DND-41 (cell line): ENCODE measurements around the gene TGIF2.

ENCODE experiments used
- ATAC-seq: fragments of 200-7000 bp; cut with Tn5 transposase; 3 replicates; pipeline ENCODE4 v1.9.1; 2021; ENCODE audit warnings: low read depth; ENCODE audit not compliant: insufficient read depth
- DNase-seq: peaks from one replicate; pipeline ENCODE4 v3.0.0-alpha.2; 2020
- H2AFZ ChIP-seq: 2 replicates; pipeline ENCODE4 v1.6.0; 2012; ENCODE audit warnings: low read depth, low read length
- H3K27ac ChIP-seq: 2 replicates; pipeline ENCODE4 v1.5.1; 2012; ENCODE audit warnings: low read length, inconsistent platforms
- H3K27me3 ChIP-seq: fragments of 200-600 bp; sonication (generic); 2 replicates; pipeline ENCODE4 v1.6.0; 2012; ENCODE audit warnings: low read length, mild to moderate bottlenecking, inconsistent platforms; ENCODE audit not compliant: insufficient read depth, poor library complexity
- H3K36me3 ChIP-seq: 2 replicates; pipeline ENCODE4 v1.5.1; 2012; ENCODE audit warnings: low read length, inconsistent platforms; ENCODE audit not compliant: insufficient read depth
- H3K4me1 ChIP-seq: 2 replicates; pipeline ENCODE4 v1.5.1; 2012; ENCODE audit warnings: mild to moderate bottlenecking, low read length; ENCODE audit not compliant: insufficient read depth
- H3K4me2 ChIP-seq: 2 replicates; pipeline ENCODE4 v1.6.0; 2012; ENCODE audit warnings: mild to moderate bottlenecking, moderate library complexity, low read length, inconsistent platforms; ENCODE audit not compliant: insufficient read depth
- H3K4me3 ChIP-seq, 2 experiments: fragments of 200-600 bp in 1 of 2; shearing (Covaris generic) in 1 of 2; 2 replicates each; pipeline ENCODE4 v1.5.1; 2012 to 2016; ENCODE audit warnings: inconsistent platforms in 2 of 2, low read length in 2 of 2, mild to moderate bottlenecking in 2 of 2, low read depth in 1 of 2, moderate library complexity in 1 of 2
- H3K79me2 ChIP-seq: 2 replicates; pipeline ENCODE4 v1.6.0; 2012; ENCODE audit warnings: low read length, inconsistent platforms; ENCODE audit not compliant: insufficient read depth
- H3K9ac ChIP-seq: 2 replicates; pipeline ENCODE4 v1.6.0; 2012; ENCODE audit warnings: low read depth, mild to moderate bottlenecking, inconsistent platforms, low read length, moderate library complexity
- H3K9me3 ChIP-seq: 2 replicates; pipeline ENCODE4 v1.5.1; 2012; ENCODE audit warnings: low read length, moderate library complexity, mild to moderate bottlenecking, inconsistent platforms; ENCODE audit not compliant: insufficient read depth, severe bottlenecking
- H4K20me1 ChIP-seq: 2 replicates; pipeline ENCODE4 v1.6.0; 2012; ENCODE audit warnings: low read length; ENCODE audit not compliant: insufficient read depth
- CTCF ChIP-seq: IDR thresholded peaks from 2 replicates; pipeline ENCODE4 v1.5.1; 2012; ENCODE audit warnings: borderline replicate concordance, low read length, moderate library complexity, mild to moderate bottlenecking; ENCODE audit not compliant: poor library complexity, severe bottlenecking; ENCODE audit errors: extremely low read depth
- EZH2 ChIP-seq: IDR thresholded peaks from 3 replicates; pipeline ENCODE4 v1.6.1; 2012; ENCODE audit warnings: borderline replicate concordance, low read depth, mild to moderate bottlenecking, moderate library complexity, low read length, inconsistent platforms; ENCODE audit not compliant: severe bottlenecking

The TGIF2 gene

GRCh38 chr20:36548704-36549627 lies 24.4 kb upstream of the TGIF2 start:
- Histone ChIP-seq H3K9me3 (no peaks in the 10 kb centered on the region), H3K4me1 (no peaks in the 10 kb centered on the region), H3K27me3 (no peaks in the 10 kb centered on the region), H3K9ac (no peak overlapping the region), H3K36me3 (no peaks in the 10 kb centered on the region), H2AFZ (no peak overlapping the region), H3K4me3 (no peak overlapping the region), H3K27ac (no peak overlapping the region), H4K20me1 (peaks cover 3% of the 10 kb centered on the region; the same call in 1 of the 2 replicates), H3K4me2 (no peak overlapping the region), H3K79me2 (no peaks in the 10 kb centered on the region)
- TF ChIP-seq EZH2 (no peak), CTCF (no peak)
- ATAC-seq (no peak), DNase-seq (no peak)

- no peak for ATAC-seq
- H3K36me3 ChIP-seq: no peaks in the 10 kb centered on the region
Observed at GRCh38 chr20:36549628-36549941, 23.8 kb upstream of the TGIF2 start.

GRCh38 chr20:36549942-36550789 lies 23.2 kb upstream of the TGIF2 start:
- DNase-seq: no peak
- Histone ChIP-seq H3K4me3 (no peak overlapping the region), H3K9me3 (no peaks in the 10 kb centered on the region), H3K4me1 (no peaks in the 10 kb centered on the region), H2AFZ (no peak overlapping the region), H3K27me3 (no peaks in the 10 kb centered on the region), H3K79me2 (no peaks in the 10 kb centered on the region), H3K9ac (no peak overlapping the region; the same call in 1 of the 2 replicates), H4K20me1 (no peaks in the 10 kb centered on the region), H3K4me2 (no peak overlapping the region), H3K36me3 (no peaks in the 10 kb centered on the region), H3K27ac (no peak overlapping the region)
- TF ChIP-seq CTCF: no peak
- no peak for TF ChIP-seq EZH2
- ATAC-seq: no peak

More at GRCh38 chr20:36549628-36549941, 23.8 kb upstream of the TGIF2 start:
- no peaks in the 10 kb centered on the region for H3K4me1 ChIP-seq
- TF ChIP-seq EZH2 (no peak), CTCF (no peak)
- H3K9ac ChIP-seq: no peak overlapping the region
- no peaks in the 10 kb centered on the region for H3K27me3 ChIP-seq
- no peaks in the 10 kb centered on the region for H3K9me3 ChIP-seq
- H3K27ac ChIP-seq: no peak overlapping the region
- no peak for DNase-seq
- H2AFZ ChIP-seq: no peak overlapping the region
- H3K4me2 ChIP-seq: no peak overlapping the region
- no peaks in the 10 kb centered on the region for H3K79me2 ChIP-seq
- H3K4me3 ChIP-seq: no peak overlapping the region
- H4K20me1 ChIP-seq: no peaks in the 10 kb centered on the region
